A549 (cell line): Measurements from ENCODE around the gene MEN1. TPM values are rescaled to one million over a fixed set of nuclear protein-coding genes. Genes with fewer than 3 reads are reported as not detected.

Experiments
- ATAC-seq, 2 experiments: fragments of 200-7000 bp in 1 of 2; fragments of >200 bp in 1 of 2; cut with Nextera tagmentation in 1 of 2; cut with Tn5 transposase in 1 of 2; 3 replicates each; pipeline versions ENCODE4 v1.8.0 to v1.9.1; 2018 to 2020; ENCODE audit warnings: mild to moderate bottlenecking in 1 of 2, moderate library complexity in 1 of 2
- CTCF ChIA-PET: fragments of 300-600 bp; sonication (Branson Sonifier 250); formaldehyde crosslinking; extraction: SDS; loops from one replicate; lab custom pipeline; 2021; ENCODE audit warnings: antibody characterized with exemption, inconsistent platforms; lab: Yijun Ruan, JAX
- POLR2A ChIA-PET: fragments of 350-600 bp; formaldehyde crosslinking; extraction: SDS; loops from one replicate; lab custom pipeline; 2021; ENCODE audit warnings: antibody characterized with exemption, inconsistent platforms; lab: Yijun Ruan, JAX
- DNase-seq, 2 experiments: peaks; one replicate each; pipeline versions ENCODE4 v3.0.0 to v3.0.0-alpha.2; 2011 to 2016; ENCODE audit warnings: low read depth in 1 of 2, low spot score in 1 of 2
- FAIRE-seq: peaks from 2 replicates; lab custom pipeline; 2011; peaks lifted over from hg19 to GRCh38; lab: Jason Lieb, UNC
- H3K27ac ChIP-seq, 2 experiments: fragments of >200 bp; sonication (Bioruptor Twin); formaldehyde crosslinking; 3 replicates each; pipeline ENCODE4 v1.5.1; 2016 to 2017
- H3K4me1 ChIP-seq: fragments of >200 bp; sonication (Bioruptor Twin); formaldehyde crosslinking; 3 replicates; pipeline ENCODE4 v1.6.1; 2016
- H3K4me2 ChIP-seq: fragments of >200 bp; sonication (Bioruptor Twin); formaldehyde crosslinking; 3 replicates; pipeline ENCODE4 v1.6.1; 2016
- H3K4me3 ChIP-seq: fragments of >200 bp; sonication (Bioruptor Twin); formaldehyde crosslinking; 3 replicates; pipeline ENCODE4 v1.5.1; 2016
- H3K9me3 ChIP-seq: fragments of >200 bp; sonication (Bioruptor Twin); formaldehyde crosslinking; 3 replicates; pipeline ENCODE4 v1.6.1; 2016
- CEBPB ChIP-seq, 2 experiments: fragments of >200 bp in 1 of 2; sonication (Bioruptor Twin) in 1 of 2; formaldehyde crosslinking in 1 of 2; IDR thresholded peaks; 2 replicates each; pipeline ENCODE4 v1.6.1; 2012 to 2016
- EHMT2 ChIP-seq: fragments of 200-600 bp; sonication (generic); IDR thresholded peaks from 2 replicates; pipeline ENCODE4 v1.6.1; 2016; ENCODE audit warnings: antibody characterized with exemption, low read depth, mild to moderate bottlenecking, moderate library complexity
- HEYL ChIP-seq: fragments of 250-450 bp; sonication (Bioruptor Pico); IDR thresholded peaks from 2 replicates; pipeline ENCODE4 v1.8.0; 2021; ENCODE audit warnings: mild to moderate bottlenecking, moderate library complexity
- HOXB13 ChIP-seq: fragments of 250-450 bp; sonication (Bioruptor Pico); IDR thresholded peaks from 2 replicates; pipeline ENCODE4 v1.5.0; 2020; ENCODE audit warnings: low read depth, mild to moderate bottlenecking, moderate library complexity
- HOXB5 ChIP-seq: fragments of 250-450 bp; sonication (Bioruptor Pico); IDR thresholded peaks from 2 replicates; pipeline ENCODE4 v1.5.0; 2020; ENCODE audit warnings: mild to moderate bottlenecking, moderate library complexity
- JUN ChIP-seq, 2 experiments: fragments of >200 bp; sonication (Bioruptor Twin); formaldehyde crosslinking; IDR thresholded peaks; 2 replicates in 1 of 2; 3 replicates in 1 of 2; pipeline ENCODE4 v1.6.1; 2016 to 2017
- JUNB ChIP-seq: fragments of >200 bp; sonication (Bioruptor Twin); formaldehyde crosslinking; IDR thresholded peaks from 2 replicates; pipeline ENCODE4 v1.6.1; 2016
- KDM1A ChIP-seq: fragments of 200-600 bp; sonication (generic); IDR thresholded peaks from 2 replicates; pipeline ENCODE4 v1.6.1; 2016; ENCODE audit warnings: low read depth, mild to moderate bottlenecking
- KDM5A ChIP-seq: fragments of 200-600 bp; sonication (generic); IDR thresholded peaks from 2 replicates; pipeline ENCODE4 v1.6.1; 2016; ENCODE audit warnings: antibody characterized with exemption, mild to moderate bottlenecking
- MAFK ChIP-seq: fragments of 450-650 bp; IDR thresholded peaks from 2 replicates; pipeline ENCODE4 v1.6.1; 2014; ENCODE audit not compliant: partially characterized antibody
- NFE2L2 ChIP-seq: fragments of 150-350 bp; conservative IDR thresholded peaks from 2 replicates; pipeline ENCODE4 v1.6.1; 2014; ENCODE audit warnings: low read length
- POLR2AphosphoS2 ChIP-seq: conservative IDR thresholded peaks from 2 replicates; pipeline ENCODE4 v1.6.1; 2012; ENCODE audit warnings: low read length, improper control_type of control experiment, inconsistent platforms
- RNF2 ChIP-seq: fragments of 200-600 bp; sonication (generic); IDR thresholded peaks from 2 replicates; pipeline ENCODE4 v1.6.1; 2016; ENCODE audit warnings: low read depth, mild to moderate bottlenecking, antibody characterized with exemption, moderate library complexity, borderline replicate concordance
- ZC3H11A ChIP-seq: fragments of 450-650 bp; IDR thresholded peaks from 2 replicates; pipeline ENCODE4 v1.6.1; 2014; ENCODE audit warnings: antibody characterized with exemption, mild to moderate bottlenecking
- ZSCAN20 ChIP-seq: fragments of 250-450 bp; sonication (Bioruptor Pico); IDR thresholded peaks from 2 replicates; pipeline ENCODE4 v1.8.0; 2022; ENCODE audit warnings: mild to moderate bottlenecking, moderate library complexity
- WGBS: methylation state at CpG from one replicate; pipeline ENCODE4 v1.1.6; 2017; ENCODE audit errors: missing lambda C conversion rate; 5-methylcytosine and 5-hydroxymethylcytosine counted together
- polyA plus RNA-seq, 4 experiments: library from polyadenylated mRNA; depleted of rRNA in 3 of 4; stranded (reverse); fragments of >200 nt; fragmentation: RNase III in 1 of 4; extraction: RNeasy Plus Mini Kit Qiagen cat#74134 plus additional on column Dnase treatment in 1 of 4; gene quantifications; 2 replicates in 3 of 4; 3 replicates in 1 of 4; pipeline ENCODE4 v1.2.3, GENCODE V29; 2011 to 2017
- TF ChIP-seq, protein P1 (sequence below): IDR thresholded peaks from 2 replicates; pipeline ENCODE4 v1.6.1; 2012
- TF ChIP-seq, protein P2 (sequence below): fragments of 200-600 bp; sonication (generic); IDR thresholded peaks from 2 replicates; pipeline ENCODE4 v1.6.1; 2016; ENCODE audit warnings: antibody characterized with exemption, mild to moderate bottlenecking, moderate library complexity
- TF ChIP-seq, protein P3 (sequence below): IDR thresholded peaks from 2 replicates; pipeline ENCODE4 v1.6.1; 2012; ENCODE audit warnings: low read depth, borderline replicate concordance
- TF ChIP-seq, protein P4 (sequence below): fragments of >200 bp; sonication (Bioruptor Twin); formaldehyde crosslinking; IDR thresholded peaks from 3 replicates; pipeline ENCODE4 v1.5.1; 2016
- TF ChIP-seq, protein P5 (sequence below): fragments of >200 bp; sonication (Bioruptor Twin); formaldehyde crosslinking; IDR thresholded peaks from 3 replicates; pipeline ENCODE4 v1.6.1; 2016

Gene MEN1
- polyA plus RNA-seq, 2 of the 4 experiments (the other 2 are of a cell fraction): 17.0 to 34.7 TPM

DNA sequence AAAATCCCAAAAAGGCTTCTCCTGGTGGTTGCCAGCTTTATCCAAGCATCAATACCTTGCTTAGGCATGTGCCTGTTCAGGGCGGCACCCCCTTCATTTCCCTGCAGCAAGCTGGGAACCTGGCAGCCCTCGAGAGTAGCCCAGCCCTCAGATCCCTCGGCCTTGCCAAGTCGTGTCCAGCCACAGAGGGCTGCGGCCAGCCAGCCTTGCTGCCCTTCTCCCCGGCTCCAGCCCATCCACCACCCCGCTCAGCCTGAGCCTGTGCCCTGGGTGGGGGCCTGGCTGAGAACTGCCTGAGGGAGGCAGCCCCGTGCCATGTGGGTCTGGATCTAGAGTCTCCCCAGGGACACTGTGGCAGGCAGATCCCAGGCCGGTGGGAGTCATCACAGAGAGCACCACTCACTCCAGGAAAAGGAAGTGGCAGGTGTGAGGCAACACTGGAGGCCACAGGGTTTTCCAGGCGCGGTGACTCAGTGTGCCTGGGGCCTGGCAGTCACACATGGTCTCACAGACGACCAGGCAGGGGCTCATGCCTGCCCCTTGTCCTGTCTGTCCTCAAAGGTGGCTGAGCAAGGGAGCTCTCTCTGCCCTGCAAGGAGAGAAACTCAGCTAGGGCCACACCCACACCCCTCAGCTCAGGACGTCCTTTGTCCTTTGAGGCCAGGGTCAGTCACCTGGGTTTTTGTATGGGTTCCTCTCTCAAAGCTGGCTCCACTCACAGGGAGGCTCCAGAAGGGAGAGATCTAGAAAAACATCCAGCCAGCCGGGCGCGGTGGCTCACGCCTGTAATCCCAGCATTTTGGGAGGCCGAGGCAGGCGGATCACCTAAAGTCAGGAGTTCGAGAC, 46.3 kb upstream of the MEN1 start (continued):
- TF ChIP-seq ZSCAN20 (CRISPR knock-in tag): 0 out of 2 replicates have a peak, but pooled peaks have one; percentile 46

DNA sequence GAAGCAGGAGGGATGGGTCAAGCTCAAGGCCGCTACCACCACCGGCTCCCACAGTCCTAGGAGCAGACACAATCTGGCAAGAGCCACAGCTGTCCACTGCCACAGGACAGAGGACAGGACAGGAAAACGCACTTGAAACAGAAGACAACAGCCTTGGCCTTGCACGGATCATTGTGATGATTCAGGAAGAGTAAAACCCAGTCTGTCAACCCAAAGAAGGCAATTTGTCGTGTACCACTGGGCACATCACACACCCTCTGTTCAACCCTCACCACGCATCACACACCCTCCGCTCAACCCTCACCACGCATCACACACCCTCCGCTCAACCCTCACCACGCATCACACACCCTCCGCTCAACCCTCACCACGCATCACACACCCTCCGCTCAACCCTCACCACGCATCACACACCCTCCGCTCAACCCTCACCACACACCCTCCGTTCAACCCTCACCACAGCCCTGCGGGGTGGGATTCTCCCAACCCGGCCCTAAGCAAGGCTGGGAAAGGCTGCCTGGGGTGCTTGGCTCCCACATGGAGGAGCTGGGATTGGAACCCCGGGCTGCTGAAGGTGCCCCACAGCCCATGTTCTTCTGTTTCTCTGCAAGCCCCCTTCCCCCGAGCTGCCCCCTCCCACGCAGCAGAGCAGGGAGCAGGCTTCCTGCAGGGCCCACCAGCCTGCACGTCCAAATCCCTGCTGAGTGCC, 45.4 kb upstream of the MEN1 start:
- no peak for TF ChIP-seq MAFK
- TF ChIP-seq ZC3H11A: no peak
- TF ChIP-seq, protein P1, sequence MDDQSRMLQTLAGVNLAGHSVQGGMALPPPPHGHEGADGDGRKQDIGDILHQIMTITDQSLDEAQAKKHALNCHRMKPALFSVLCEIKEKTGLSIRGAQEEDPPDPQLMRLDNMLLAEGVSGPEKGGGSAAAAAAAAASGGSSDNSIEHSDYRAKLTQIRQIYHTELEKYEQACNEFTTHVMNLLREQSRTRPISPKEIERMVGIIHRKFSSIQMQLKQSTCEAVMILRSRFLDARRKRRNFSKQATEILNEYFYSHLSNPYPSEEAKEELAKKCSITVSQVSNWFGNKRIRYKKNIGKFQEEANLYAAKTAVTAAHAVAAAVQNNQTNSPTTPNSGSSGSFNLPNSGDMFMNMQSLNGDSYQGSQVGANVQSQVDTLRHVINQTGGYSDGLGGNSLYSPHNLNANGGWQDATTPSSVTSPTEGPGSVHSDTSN: no peak
- no peak for TF ChIP-seq HEYL (CRISPR knock-in tag)
- no peak for TF ChIP-seq JUN (IDR thresholded peaks at IDR 0.05)
- TF ChIP-seq JUNB: no peak
- TF ChIP-seq POLR2AphosphoS2: no peak
- TF ChIP-seq CEBPB (IDR thresholded peaks at IDR 0.05): no peak
- no peak for TF ChIP-seq HOXB5 (CRISPR knock-in tag)
- TF ChIP-seq KDM5A: no peak
- TF ChIP-seq, protein P2, sequence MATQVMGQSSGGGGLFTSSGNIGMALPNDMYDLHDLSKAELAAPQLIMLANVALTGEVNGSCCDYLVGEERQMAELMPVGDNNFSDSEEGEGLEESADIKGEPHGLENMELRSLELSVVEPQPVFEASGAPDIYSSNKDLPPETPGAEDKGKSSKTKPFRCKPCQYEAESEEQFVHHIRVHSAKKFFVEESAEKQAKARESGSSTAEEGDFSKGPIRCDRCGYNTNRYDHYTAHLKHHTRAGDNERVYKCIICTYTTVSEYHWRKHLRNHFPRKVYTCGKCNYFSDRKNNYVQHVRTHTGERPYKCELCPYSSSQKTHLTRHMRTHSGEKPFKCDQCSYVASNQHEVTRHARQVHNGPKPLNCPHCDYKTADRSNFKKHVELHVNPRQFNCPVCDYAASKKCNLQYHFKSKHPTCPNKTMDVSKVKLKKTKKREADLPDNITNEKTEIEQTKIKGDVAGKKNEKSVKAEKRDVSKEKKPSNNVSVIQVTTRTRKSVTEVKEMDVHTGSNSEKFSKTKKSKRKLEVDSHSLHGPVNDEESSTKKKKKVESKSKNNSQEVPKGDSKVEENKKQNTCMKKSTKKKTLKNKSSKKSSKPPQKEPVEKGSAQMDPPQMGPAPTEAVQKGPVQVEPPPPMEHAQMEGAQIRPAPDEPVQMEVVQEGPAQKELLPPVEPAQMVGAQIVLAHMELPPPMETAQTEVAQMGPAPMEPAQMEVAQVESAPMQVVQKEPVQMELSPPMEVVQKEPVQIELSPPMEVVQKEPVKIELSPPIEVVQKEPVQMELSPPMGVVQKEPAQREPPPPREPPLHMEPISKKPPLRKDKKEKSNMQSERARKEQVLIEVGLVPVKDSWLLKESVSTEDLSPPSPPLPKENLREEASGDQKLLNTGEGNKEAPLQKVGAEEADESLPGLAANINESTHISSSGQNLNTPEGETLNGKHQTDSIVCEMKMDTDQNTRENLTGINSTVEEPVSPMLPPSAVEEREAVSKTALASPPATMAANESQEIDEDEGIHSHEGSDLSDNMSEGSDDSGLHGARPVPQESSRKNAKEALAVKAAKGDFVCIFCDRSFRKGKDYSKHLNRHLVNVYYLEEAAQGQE: no peak
- TF ChIP-seq, all 56 proteins: peak for 0
- POLR2A ChIA-PET: interaction anchor here (1.0 to 2.9 kb wide), 6 partner anchors 13 to 77 kb away, joined by 3 to 27 read pairs (median 6); partner anchors contain the start of genes EHD1 and SF1
- ATAC-seq (peak in 1 of 2 experiments; percentile 1; a peak in 1 of 6 replicates), FAIRE-seq (no peak), DNase-seq (no peak)
- Histone ChIP-seq H3K27ac (peak overlapping the region; percentile 91 to 92), H3K4me2 (peak overlapping the region; percentile 78), H3K4me1 (peaks cover 70% of the 10 kb centered on the region), H3K9me3 (no peaks in the 10 kb centered on the region), H3K4me3 (no peak overlapping the region)
- WGBS: 84% methylated on average over 19 of the region's 22 CpGs
- CTCF ChIA-PET: interaction anchor here (0.6 to 39.4 kb wide), 6 partner anchors 5 to 255 kb away, joined by 3 to 1607 read pairs (median 240); partner anchors contain the start of genes ARL2, CDC42BPG and EHD1

DNA sequence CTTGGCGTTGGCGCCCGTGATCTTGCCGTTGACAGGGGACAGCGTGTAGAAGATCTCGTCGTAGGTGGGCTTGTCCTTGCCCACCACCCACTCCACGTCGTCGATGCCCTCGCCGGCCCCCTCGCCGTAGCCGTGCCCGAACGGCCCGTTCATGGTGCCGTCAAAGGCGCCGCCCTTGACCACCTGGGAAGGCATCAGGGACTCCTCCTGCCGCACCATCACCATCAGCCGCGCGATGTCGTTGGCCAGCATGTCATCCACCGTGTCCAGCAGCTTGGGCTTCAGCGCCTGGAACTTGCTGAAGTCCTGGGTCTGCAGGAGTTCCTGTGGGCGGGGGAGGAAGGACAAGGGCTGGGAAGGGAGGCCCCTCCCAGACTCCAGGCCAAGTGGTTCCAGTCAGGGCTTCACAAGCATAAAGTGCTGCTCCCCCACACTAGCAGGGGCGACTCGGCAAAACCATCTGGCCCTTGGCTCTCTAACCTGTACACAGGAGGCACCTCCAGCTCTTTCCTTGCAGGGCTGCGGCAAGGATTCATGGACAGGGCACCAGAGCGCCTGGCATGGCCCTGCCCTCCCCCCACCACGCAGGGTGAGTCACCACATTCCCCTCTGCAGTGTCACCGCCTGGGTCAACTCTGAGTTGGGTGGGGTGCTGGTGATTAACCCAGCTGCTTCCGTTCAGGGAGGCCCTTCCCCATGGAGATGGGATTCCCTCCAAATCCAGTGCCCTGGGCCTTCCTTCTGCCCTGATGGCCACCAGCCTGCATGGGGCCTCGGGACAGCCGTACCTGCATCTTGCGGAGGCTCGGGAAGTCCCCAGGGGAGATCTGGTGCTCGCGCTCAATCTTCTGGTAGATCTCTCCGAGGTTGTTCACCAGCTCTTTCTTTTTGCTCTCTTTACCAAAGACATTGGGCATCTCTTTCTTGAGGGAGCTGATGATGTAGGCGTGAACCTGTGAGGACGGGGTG, 44.5 kb upstream of the MEN1 start:
- DNase-seq: peak; percentile 97
- Histone ChIP-seq H3K4me1 (peaks cover 77% of the 10 kb centered on the region), H3K9me3 (no peaks in the 10 kb centered on the region), H3K4me2 (peak overlapping the region; percentile 78), H3K27ac (peak overlapping the region; percentile 91 to 92), H3K4me3 (peak overlapping the region; percentile 10; the same call in 1 of the 3 replicates)
- peak; percentile 85 to 91 for ATAC-seq
- 56% methylated on average over 36 of the region's 45 CpGs for WGBS
- POLR2A ChIA-PET: interaction anchor here (0.6 to 2.9 kb wide), 7 partner anchors 14 to 611 kb away, joined by 3 to 27 read pairs (median 6); partner anchors contain the start of genes EHD1, PPP2R5B and SF1
- peak; percentile 91 for FAIRE-seq
- CTCF ChIA-PET: interaction anchor here (0.9 to 39.4 kb wide), 7 partner anchors 6 to 460 kb away, joined by 3 to 1607 read pairs (median 19); partner anchors contain the start of genes ARL2, CDC42BPG and EHD1
- TF ChIP-seq, protein P3, sequence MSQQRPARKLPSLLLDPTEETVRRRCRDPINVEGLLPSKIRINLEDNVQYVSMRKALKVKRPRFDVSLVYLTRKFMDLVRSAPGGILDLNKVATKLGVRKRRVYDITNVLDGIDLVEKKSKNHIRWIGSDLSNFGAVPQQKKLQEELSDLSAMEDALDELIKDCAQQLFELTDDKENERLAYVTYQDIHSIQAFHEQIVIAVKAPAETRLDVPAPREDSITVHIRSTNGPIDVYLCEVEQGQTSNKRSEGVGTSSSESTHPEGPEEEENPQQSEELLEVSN: peak; percentile 98
- TF ChIP-seq KDM5A (no peak), CEBPB (IDR thresholded peaks at IDR 0.05) (peak in 1 of 2 experiments; percentile 66; a peak in 1 of 4 replicates), EHMT2 (no peak), RNF2 (no peak), KDM1A (no peak), HOXB13 (CRISPR knock-in tag) (peak; percentile 90), HOXB5 (CRISPR knock-in tag) (peak; percentile 90), NFE2L2 (no peak)
- TF ChIP-seq, protein P4, sequence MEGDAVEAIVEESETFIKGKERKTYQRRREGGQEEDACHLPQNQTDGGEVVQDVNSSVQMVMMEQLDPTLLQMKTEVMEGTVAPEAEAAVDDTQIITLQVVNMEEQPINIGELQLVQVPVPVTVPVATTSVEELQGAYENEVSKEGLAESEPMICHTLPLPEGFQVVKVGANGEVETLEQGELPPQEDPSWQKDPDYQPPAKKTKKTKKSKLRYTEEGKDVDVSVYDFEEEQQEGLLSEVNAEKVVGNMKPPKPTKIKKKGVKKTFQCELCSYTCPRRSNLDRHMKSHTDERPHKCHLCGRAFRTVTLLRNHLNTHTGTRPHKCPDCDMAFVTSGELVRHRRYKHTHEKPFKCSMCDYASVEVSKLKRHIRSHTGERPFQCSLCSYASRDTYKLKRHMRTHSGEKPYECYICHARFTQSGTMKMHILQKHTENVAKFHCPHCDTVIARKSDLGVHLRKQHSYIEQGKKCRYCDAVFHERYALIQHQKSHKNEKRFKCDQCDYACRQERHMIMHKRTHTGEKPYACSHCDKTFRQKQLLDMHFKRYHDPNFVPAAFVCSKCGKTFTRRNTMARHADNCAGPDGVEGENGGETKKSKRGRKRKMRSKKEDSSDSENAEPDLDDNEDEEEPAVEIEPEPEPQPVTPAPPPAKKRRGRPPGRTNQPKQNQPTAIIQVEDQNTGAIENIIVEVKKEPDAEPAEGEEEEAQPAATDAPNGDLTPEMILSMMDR: no peak
- TF ChIP-seq, protein P5, sequence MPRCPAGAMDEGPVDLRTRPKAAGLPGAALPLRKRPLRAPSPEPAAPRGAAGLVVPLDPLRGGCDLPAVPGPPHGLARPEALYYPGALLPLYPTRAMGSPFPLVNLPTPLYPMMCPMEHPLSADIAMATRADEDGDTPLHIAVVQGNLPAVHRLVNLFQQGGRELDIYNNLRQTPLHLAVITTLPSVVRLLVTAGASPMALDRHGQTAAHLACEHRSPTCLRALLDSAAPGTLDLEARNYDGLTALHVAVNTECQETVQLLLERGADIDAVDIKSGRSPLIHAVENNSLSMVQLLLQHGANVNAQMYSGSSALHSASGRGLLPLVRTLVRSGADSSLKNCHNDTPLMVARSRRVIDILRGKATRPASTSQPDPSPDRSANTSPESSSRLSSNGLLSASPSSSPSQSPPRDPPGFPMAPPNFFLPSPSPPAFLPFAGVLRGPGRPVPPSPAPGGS: peak; percentile 48; the same call in 1 of the 3 replicates
